ENCODE results near the gene DRAP1.

Gene DRAP1

DNA sequence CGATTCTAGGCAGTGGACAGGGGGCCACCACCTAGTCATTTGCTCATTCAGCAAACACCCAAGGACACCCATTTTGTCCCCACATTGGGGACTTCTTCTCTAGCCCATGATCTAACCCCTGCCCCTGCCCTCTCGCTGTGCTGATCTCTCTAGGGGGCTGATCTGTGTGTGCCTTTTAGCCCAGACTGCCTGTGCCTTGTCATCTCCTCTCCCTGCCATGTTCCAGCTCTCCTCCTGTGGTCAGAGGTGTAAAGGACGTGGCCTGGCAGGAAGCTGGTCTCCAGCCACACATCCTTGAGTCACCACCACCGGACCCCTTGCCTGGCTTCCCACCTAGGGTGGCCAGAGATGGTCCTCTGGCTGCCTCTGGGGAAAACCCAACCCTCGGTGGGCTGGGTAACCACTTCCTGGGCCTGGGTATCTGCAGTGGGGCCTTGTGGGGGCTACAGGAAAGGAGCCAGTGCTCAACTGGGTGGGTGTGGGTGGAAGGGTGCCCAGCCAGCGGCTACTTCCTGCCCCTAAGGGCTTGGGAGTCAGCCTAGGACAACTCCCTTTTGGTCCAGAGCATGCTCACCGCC lies 38.3 kb upstream of the DRAP1 start:
- H3K9ac ChIP-seq (ENCODE audit: low read length) = no peak overlapping the region
- H3K27ac ChIP-seq (ENCODE audit: low read length) = no peak overlapping the region
- H3K27me3 ChIP-seq (ENCODE audit: control insufficient read depth, insufficient read depth, low read length) = no peaks in the 10 kb centered on the region
- H3K4me1 ChIP-seq (ENCODE audit: control insufficient read depth, low read depth, low read length) = no peaks in the 10 kb centered on the region
- no peaks in the 10 kb centered on the region for H3K9me3 ChIP-seq (ENCODE audit: control insufficient read depth, low read depth, low read length)
- H3K36me3 ChIP-seq (ENCODE audit: control insufficient read depth, low read depth, low read length) = peaks cover 25% of the 10 kb centered on the region
- H3K4me3 ChIP-seq (ENCODE audit: low read length) = no peak overlapping the region

DNA sequence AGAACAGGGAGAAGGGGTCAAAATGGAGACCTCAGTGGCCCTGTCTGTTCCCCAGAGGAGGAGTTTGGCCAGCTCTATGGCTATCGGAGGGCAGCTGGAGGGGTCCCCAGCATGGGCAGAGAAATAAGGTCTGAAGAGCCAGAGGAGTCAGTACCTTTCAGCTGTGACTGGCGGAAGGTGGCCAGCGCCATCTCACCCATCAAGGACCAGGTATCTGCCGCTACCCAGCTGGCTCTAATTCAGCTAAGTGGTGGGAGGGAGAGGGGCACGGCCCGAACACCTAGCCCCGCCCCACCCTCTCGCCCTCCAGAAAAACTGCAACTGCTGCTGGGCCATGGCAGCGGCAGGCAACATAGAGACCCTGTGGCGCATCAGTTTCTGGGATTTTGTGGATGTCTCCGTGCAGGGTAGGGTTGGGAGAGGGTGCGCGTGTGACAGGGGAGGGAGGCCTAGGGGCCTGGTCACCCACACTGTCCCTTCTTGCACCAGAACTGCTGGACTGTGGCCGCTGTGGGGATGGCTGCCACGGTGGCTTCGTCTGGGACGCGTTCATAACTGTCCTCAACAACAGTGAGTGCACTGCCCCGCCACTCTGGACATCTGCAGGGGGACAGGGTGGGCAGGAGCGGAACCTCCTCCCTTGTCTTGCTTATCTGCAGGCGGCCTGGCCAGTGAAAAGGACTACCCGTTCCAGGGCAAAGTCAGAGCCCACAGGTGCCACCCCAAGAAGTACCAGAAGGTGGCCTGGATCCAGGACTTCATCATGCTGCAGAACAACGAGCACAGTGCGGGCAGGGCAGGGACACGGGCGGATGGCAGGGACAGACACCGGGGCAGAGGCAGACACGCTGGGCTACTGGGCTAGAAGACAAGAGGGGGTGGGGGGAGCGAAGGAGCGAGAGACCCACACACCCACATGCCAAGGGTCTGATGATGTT lies 36.8 kb upstream of the DRAP1 start:
- Histone ChIP-seq H3K27me3 (ENCODE audit: control insufficient read depth, insufficient read depth, low read length) (no peaks in the 10 kb centered on the region), H3K9ac (ENCODE audit: low read length) (no peak overlapping the region), H3K4me1 (ENCODE audit: control insufficient read depth, low read depth, low read length) (no peaks in the 10 kb centered on the region), H3K9me3 (ENCODE audit: control insufficient read depth, low read depth, low read length) (no peaks in the 10 kb centered on the region), H3K4me3 (ENCODE audit: low read length) (no peak overlapping the region), H3K36me3 (ENCODE audit: control insufficient read depth, low read depth, low read length) (peaks cover 32% of the 10 kb centered on the region), H3K27ac (ENCODE audit: low read length) (no peak overlapping the region)

DNA sequence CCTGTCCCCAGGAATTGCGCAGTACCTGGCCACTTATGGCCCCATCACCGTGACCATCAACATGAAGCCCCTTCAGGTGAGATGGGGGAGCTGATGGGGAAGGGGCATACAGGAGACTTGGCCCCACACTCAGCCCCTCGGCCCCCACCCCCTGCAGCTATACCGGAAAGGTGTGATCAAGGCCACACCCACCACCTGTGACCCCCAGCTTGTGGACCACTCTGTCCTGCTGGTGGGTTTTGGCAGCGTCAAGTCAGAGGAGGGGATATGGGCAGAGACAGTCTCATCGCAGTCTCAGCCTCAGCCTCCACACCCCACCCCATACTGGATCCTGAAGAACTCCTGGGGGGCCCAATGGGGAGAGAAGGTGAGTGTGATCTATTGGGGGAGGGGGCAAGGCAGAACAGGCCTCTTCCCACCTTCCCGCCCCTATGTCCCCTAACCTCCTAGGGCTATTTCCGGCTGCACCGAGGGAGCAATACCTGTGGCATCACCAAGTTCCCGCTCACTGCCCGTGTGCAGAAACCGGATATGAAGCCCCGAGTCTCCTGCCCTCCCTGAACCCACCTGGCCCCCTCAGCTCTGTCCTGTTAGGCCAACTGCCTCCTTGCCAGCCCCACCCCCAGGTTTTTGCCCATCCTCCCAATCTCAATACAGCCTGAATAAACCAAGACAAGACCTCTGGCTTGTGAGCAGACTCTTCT lies 36.0 kb upstream of the DRAP1 start:
- Histone ChIP-seq H3K36me3 (ENCODE audit: control insufficient read depth, low read depth, low read length) (peaks cover 32% of the 10 kb centered on the region), H3K27ac (ENCODE audit: low read length) (no peak overlapping the region), H3K9ac (ENCODE audit: low read length) (no peak overlapping the region), H3K4me1 (ENCODE audit: control insufficient read depth, low read depth, low read length) (no peaks in the 10 kb centered on the region), H3K4me3 (ENCODE audit: low read length) (no peak overlapping the region), H3K27me3 (ENCODE audit: control insufficient read depth, insufficient read depth, low read length) (no peaks in the 10 kb centered on the region), H3K9me3 (ENCODE audit: control insufficient read depth, low read depth, low read length) (no peaks in the 10 kb centered on the region)

DNA sequence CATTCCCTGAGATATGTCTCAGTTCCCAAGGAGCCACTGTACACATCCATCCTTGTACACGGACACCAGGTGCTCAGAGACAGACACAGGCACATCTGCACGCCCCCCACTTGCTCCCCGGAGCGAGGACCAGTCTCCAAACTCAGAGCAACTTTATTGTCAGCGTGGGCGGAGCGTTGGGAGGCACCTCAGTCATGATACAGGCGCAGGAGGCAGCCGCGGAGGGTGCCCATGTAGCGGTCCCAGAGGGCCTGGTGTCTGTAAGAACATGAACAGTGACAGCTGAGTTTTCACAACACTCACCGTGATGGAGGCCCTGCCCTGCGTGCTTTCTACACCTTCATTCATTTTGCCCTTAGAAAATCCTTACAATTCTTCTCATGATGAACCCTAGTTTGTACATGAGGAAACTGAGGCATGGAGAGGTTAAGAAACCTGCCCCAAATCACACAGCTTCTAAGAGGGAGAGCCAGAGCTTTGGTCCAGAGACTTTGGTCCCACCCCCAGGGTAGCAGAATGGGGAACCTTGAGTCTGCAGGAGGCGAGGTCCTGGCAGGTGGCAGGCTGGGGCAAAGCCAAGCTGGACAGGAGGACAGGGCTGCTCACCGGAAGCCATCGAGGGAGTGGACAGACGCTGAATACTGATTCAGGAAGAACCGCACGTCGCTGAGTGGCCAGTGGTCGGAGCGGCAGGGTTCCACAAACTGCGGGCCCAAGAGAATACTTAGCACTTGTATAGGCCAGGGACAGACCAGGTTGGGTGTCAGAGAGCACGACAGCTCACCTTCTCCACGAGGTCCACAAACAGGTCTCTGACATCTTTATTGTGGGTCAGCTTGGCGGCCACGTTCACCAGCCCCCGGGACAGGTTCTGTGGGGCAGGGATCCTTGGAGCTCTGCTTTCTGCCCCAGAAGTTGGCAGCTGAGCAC lies 35.2 kb upstream of the DRAP1 start:
- Histone ChIP-seq H3K27me3 (ENCODE audit: control insufficient read depth, insufficient read depth, low read length) (peaks cover 2% of the 10 kb centered on the region), H3K9me3 (ENCODE audit: control insufficient read depth, low read depth, low read length) (no peaks in the 10 kb centered on the region), H3K4me1 (ENCODE audit: control insufficient read depth, low read depth, low read length) (no peaks in the 10 kb centered on the region), H3K4me3 (ENCODE audit: low read length) (no peak overlapping the region), H3K27ac (ENCODE audit: low read length) (no peak overlapping the region), H3K36me3 (ENCODE audit: control insufficient read depth, low read depth, low read length) (peaks cover 32% of the 10 kb centered on the region), H3K9ac (ENCODE audit: low read length) (no peak overlapping the region)

DNA sequence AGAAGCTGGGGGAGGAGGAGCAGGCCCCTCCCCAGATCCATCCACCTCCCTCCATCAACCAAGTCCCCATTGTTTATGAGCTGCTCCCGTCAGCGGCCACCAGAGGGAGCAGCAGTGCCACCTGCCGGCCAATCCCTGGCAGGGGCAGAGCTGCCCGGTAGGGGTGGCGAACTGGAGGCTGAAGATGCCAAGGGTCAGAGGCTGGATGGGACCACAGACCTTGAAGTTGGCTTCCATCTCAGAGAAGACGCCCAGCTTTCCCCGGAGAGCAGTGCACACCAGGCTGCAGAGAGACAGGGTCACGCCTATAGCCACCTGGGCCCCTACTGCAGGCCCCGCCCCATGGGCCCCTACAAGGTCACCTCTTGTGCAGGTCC lies 34.5 kb upstream of the DRAP1 start:
- no peak overlapping the region for H3K27ac ChIP-seq (ENCODE audit: low read length)

DNA sequence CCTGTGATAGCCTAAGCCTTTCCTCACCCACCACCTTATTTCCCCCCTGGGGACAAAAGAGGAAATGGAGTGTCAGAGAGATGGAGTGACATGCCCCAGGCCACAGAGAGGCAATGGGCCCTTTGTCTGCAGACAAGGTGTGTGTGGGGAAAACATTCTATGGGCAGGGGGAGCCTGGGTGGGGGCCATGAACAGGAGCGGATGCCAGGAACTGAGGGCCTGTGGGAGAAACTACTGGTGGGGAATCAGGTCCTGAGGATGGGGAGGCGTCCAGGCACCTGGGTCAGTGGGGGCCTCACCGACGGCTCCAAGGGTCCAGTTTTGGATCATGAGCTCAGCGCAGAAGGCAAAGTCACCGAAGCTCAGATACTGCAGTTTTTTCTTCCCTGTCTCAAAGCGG lies 34.0 kb upstream of the DRAP1 start:
- Histone ChIP-seq H3K27ac (ENCODE audit: low read length) (no peak overlapping the region), H3K27me3 (ENCODE audit: control insufficient read depth, insufficient read depth, low read length) (peaks cover 14% of the 10 kb centered on the region), H3K4me3 (ENCODE audit: low read length) (no peak overlapping the region), H3K9ac (ENCODE audit: low read length) (no peak overlapping the region), H3K4me1 (ENCODE audit: control insufficient read depth, low read depth, low read length) (peaks cover 7% of the 10 kb centered on the region), H3K9me3 (ENCODE audit: control insufficient read depth, low read depth, low read length) (no peaks in the 10 kb centered on the region), H3K36me3 (ENCODE audit: control insufficient read depth, low read depth, low read length) (peaks cover 32% of the 10 kb centered on the region)

More for the DNA sequence above, 34.5 kb upstream of the DRAP1 start:
- Histone ChIP-seq H3K9me3 (ENCODE audit: control insufficient read depth, low read depth, low read length) (no peaks in the 10 kb centered on the region), H3K27me3 (ENCODE audit: control insufficient read depth, insufficient read depth, low read length) (peaks cover 8% of the 10 kb centered on the region), H3K36me3 (ENCODE audit: control insufficient read depth, low read depth, low read length) (peaks cover 32% of the 10 kb centered on the region), H3K9ac (ENCODE audit: low read length) (no peak overlapping the region), H3K4me1 (ENCODE audit: control insufficient read depth, low read depth, low read length) (peaks cover 2% of the 10 kb centered on the region), H3K4me3 (ENCODE audit: low read length) (no peak overlapping the region)

DNA sequence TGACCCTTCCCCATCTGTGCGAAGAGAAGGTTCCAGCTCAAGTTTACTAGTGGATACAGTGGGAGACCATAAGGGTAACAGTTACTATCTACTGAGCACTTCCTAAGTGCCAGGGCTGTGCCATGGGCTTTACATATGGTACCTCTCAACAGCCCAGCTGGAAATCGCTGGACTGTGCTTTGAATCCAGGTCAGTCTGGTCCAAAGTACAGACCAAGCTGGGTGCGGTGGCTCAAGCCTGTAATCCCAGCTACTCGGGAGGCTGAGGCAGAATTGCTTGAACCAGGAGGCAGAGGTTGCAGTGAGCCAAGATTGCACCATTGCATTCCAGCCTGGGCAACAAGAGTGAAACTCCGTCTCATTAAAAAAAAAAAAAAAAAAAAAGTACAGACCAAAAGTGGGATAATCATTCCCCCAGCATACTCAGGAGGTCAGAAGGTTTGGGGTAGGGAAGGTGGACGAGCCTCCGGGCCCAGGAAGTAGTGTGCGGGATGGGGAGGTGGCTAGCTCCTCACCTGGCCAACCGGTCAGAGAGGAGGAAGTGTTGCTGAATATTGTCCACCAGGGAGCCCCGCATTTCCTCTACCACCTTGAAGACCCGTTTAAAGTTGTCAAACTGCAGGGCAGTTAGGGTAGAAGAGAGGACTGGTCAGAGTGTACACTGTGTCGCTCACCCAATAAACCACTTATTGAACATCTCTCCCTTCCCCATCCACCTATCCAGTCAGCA lies 33.3 kb upstream of the DRAP1 start:
- Histone ChIP-seq H3K9ac (ENCODE audit: low read length) (no peak overlapping the region), H3K9me3 (ENCODE audit: control insufficient read depth, low read depth, low read length) (no peaks in the 10 kb centered on the region), H3K27me3 (ENCODE audit: control insufficient read depth, insufficient read depth, low read length) (peaks cover 14% of the 10 kb centered on the region), H3K4me3 (ENCODE audit: low read length) (no peak overlapping the region), H3K4me1 (ENCODE audit: control insufficient read depth, low read depth, low read length) (peaks cover 7% of the 10 kb centered on the region), H3K36me3 (ENCODE audit: control insufficient read depth, low read depth, low read length) (peaks cover 32% of the 10 kb centered on the region), H3K27ac (ENCODE audit: low read length) (no peak overlapping the region)

DNA sequence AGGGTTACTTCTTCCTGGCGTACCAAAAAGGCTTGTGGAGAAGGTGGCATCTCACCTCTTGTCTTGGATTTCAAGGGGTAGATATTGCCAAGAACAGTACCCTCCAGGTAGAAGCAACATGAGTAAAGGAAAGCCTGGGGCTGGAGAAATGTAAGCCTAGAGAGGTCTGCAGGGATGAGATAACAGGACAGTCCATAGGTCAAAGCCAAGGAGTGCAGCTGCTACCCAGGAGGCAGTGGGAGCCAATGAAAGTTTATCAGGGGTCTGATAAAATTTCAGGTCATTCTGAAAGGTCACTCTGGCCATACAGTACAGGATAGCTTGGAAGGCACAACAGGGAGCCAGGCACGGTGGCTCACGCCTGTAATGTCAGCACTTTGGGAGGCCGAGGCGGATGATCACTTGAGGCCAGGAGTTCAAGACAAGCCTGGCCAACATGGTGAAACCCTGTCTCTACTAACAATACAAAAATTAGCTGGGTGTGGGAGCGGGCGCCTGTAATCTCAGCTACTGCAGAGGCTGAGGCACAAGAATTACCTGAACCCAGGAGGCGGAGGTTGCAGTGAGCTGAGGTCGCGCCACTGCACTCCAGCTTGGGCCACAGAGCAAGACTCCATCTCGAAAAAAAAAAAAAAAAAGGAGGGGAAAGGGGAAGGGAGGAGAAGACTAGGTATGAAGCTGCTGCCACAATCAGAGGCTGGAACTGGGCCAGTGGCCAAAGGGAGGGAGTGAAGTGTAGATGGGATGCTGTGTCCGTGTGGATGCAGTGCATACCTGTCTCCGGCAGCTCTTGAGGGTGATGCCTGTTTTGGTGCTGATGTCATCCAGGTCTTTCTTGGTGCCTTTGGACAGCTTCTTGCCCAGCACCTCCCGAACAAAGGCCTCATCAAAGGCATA lies 32.2 kb upstream of the DRAP1 start:
- H3K27me3 ChIP-seq (ENCODE audit: control insufficient read depth, insufficient read depth, low read length) = peaks cover 22% of the 10 kb centered on the region
- no peak overlapping the region for H3K27ac ChIP-seq (ENCODE audit: low read length)
- peaks cover 10% of the 10 kb centered on the region for H3K4me1 ChIP-seq (ENCODE audit: control insufficient read depth, low read depth, low read length)
- peaks cover 32% of the 10 kb centered on the region for H3K36me3 ChIP-seq (ENCODE audit: control insufficient read depth, low read depth, low read length)
- H3K4me3 ChIP-seq (ENCODE audit: low read length) = peak overlapping the region; percentile 93
- H3K9ac ChIP-seq (ENCODE audit: low read length) = peak overlapping the region; percentile 55
- no peaks in the 10 kb centered on the region for H3K9me3 ChIP-seq (ENCODE audit: control insufficient read depth, low read depth, low read length)

DNA sequence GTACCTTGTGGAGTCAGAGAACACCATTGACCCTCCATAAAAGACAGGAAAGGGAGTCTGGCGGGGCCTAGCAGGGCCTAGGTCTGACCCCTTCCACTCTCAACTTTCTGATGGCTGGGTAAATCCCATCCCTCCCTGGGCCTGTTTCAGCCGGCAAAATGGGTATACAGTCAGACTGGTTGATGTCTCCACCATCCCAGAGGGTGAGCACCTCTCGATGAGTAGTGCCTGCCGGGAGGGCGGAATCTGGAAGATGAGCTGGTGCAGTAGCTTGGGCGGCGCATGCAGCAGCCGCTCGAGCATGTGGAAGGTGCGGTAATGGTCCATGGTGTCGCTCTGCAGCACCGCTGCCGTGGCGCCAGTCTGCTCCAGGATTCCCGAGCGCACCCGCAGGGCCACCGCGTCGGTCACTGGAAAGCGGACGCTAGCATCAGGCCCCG lies 31.5 kb upstream of the DRAP1 start:
- H3K9ac ChIP-seq (ENCODE audit: low read length) = peak overlapping the region; percentile 55
- H3K36me3 ChIP-seq (ENCODE audit: control insufficient read depth, low read depth, low read length) = peaks cover 32% of the 10 kb centered on the region
- H3K27ac ChIP-seq (ENCODE audit: low read length) = no peak overlapping the region
- peaks cover 23% of the 10 kb centered on the region for H3K27me3 ChIP-seq (ENCODE audit: control insufficient read depth, insufficient read depth, low read length)
- H3K4me3 ChIP-seq (ENCODE audit: low read length) = peak overlapping the region; percentile 93
- no peaks in the 10 kb centered on the region for H3K9me3 ChIP-seq (ENCODE audit: control insufficient read depth, low read depth, low read length)
- H3K4me1 ChIP-seq (ENCODE audit: control insufficient read depth, low read depth, low read length) = peaks cover 16% of the 10 kb centered on the region

Data from iPS-18a (cell line).